Spleen (tissue), 11 donors: ENCODE measurements around the gene USH2A. TPM values are rescaled to one million over a fixed set of nuclear protein-coding genes. Genes with fewer than 3 reads are reported as not detected.

Experiments
- DNase-seq: peaks from one replicate; pipeline ENCODE4 v3.0.0-alpha.2; 2020
- H3K27ac ChIP-seq, 8 donors: fragments of 200-600 bp; sonication (generic) in 7 of 8; 1 replicate in 4 of 8; 2 replicates in 4 of 8; pipeline versions ENCODE4 v1.5.0 to v1.8.0; 2016 to 2021; ENCODE audit warnings: inconsistent platforms in 4 of 8, mild to moderate bottlenecking in 4 of 8, moderate library complexity in 1 of 8
- H3K27me3 ChIP-seq, 7 donors: fragments of 200-600 bp; sonication (generic) in 6 of 7; replicated peaks in 1 of 7; 1 replicate in 4 of 7; 2 replicates in 3 of 7; pipeline versions ENCODE4 v1.5.0 to v1.8.0; 2016 to 2021; ENCODE audit warnings: inconsistent platforms in 3 of 7, mild to moderate bottlenecking in 1 of 7
- H3K36me3 ChIP-seq, 6 donors: fragments of 200-600 bp; sonication (generic) in 5 of 6; 1 replicate in 4 of 6; 2 replicates in 2 of 6; pipeline versions ENCODE4 v1.5.0 to v1.8.0; 2016 to 2021; ENCODE audit warnings: inconsistent platforms in 2 of 6
- H3K4me1 ChIP-seq, 6 donors: fragments of 200-600 bp; sonication (generic) in 5 of 6; 1 replicate in 3 of 6; 2 replicates in 3 of 6; pipeline versions ENCODE4 v1.5.0 to v1.8.0; 2016 to 2021; ENCODE audit warnings: inconsistent platforms in 3 of 6
- H3K4me3 ChIP-seq, 8 donors: fragments of 200-600 bp; sonication (generic) in 7 of 8; 1 replicate in 4 of 8; 2 replicates in 4 of 8; pipeline versions ENCODE4 v1.5.0 to v1.8.0; 2016 to 2021; ENCODE audit warnings: inconsistent platforms in 4 of 8, mild to moderate bottlenecking in 4 of 8, moderate library complexity in 2 of 8
- H3K9me3 ChIP-seq, 8 donors: fragments of 200-600 bp; sonication (generic) in 7 of 8; 1 replicate in 4 of 8; 2 replicates in 4 of 8; pipeline versions ENCODE4 v1.5.0 to v1.8.0; 2016 to 2021; ENCODE audit warnings: inconsistent platforms in 4 of 8
- POLR2A ChIP-seq, 3 donors: fragments of 450-650 bp; IDR thresholded peaks; one replicate each; pipeline ENCODE4 v1.5.1; 2017; ENCODE audit warnings: antibody characterized with exemption in 3 of 3, mild to moderate bottlenecking in 1 of 3
- POLR2AphosphoS5 ChIP-seq, 3 donors: sonication (generic); formaldehyde crosslinking; IDR thresholded peaks; one replicate each; pipeline ENCODE4 v1.5.1; 2017; ENCODE audit warnings: antibody characterized with exemption in 3 of 3
- WGBS, 5 donors: extraction: QIAGEN DNeasy Blood & Tissue Kit in 3 of 5; methylation state at CpG; one replicate each; pipeline versions ENCODE4 v1.1.5 to v1.1.7; 2013 to 2018; 5-methylcytosine and 5-hydroxymethylcytosine counted together
- intact Hi-C: fragments of 100-400 bp; cut with DNase I; formaldehyde crosslinking; loops from one replicate; pipeline ENCODE4 v1.15.0; 2023; ENCODE audit warnings: low total_unique reads
- polyA plus RNA-seq, 3 donors: library from polyadenylated mRNA; stranded (reverse); fragments of 200-250 nt; gene quantifications; one replicate each; pipeline ENCODE4 v1.2.1, GENCODE V29; 2013
- total RNA-seq, 7 donors: library from RNA; depleted of rRNA in 3 of 7; stranded (reverse); fragments of >200 nt in 3 of 7; fragmentation: NEBNext Ultra II Directional in 4 of 7; extraction: Animal tissue kit (Norgen Biotek cat#: 25700) in 4 of 7; gene quantifications; one replicate each; pipeline versions ENCODE4 v1.1.0 to v1.2.1, GENCODE V29; 2016 to 2021
- TF ChIP-seq, protein P1 (sequence below), 11 experiments: fragments of 200-600 bp in 7 of 11; fragments of 450-650 bp in 4 of 11; sonication (generic) in 4 of 11; IDR thresholded peaks in 8 of 11; conservative IDR thresholded peaks in 3 of 11; 1 replicate in 7 of 11; 2 replicates in 4 of 11; pipeline versions ENCODE4 v1.4.0 to v1.8.0; 2016 to 2021; ENCODE audit warnings: antibody characterized with exemption in 11 of 11, inconsistent platforms in 4 of 11, mild to moderate bottlenecking in 1 of 11
- donor health status: healthy with polysubstance abuse.
- donor health status: DM: no; HTN: no; CAD: no; lungs with moderate emphysema.
- donor health status: DM: no; HTN: no; CAD: no.
- donor health status: Bipolar disorder and iron deficiency.
- donor health status: healthy.
- donor health status: DM: no; HTN: no; CAD: no.
- donor health status: DM: yes; HTN: yes; CAD: no.

The USH2A gene
- total and polyA plus RNA-seq, 10 donors, result under 0.01 TPM; not detected in 9

DNA sequence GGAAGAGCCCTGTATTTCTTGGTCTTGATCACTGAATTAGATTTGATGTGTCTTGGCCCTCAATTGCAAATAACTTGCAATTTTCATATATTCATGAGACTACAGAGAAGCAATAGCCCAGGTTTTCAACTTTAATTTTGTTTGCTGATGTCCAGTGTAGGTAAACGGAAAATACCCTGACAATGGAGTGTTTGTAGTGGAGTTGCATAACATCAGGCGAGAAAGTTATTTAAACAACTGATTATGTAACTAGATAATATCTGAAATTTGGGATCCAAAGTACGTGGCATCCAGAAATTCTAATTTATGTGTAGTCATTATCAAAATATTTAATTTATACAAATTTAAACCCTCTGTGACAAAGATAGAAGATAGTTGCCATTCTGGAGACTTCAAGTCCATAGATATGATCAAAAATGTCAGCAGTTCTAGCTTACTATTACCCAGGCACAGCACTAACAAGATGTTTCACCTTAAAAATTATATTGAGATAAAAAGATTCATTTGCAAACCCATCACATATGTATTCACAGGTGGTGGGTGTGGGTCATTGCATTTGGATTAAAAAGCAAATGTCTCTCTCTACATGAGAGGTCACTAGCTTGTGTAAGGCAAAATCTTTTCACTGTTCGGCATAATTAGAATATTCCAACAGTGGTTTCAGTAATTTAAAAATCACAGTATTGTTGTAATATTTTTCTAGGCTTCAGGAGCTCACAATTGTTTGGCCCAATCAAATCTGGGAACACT, 705.4 kb downstream of the USH2A start:
- no peaks in the 10 kb centered on the region for H3K9me3 ChIP-seq
- intact Hi-C loops, result no loop called here
- no peak overlapping the region for H3K27ac ChIP-seq
- TF ChIP-seq, protein P1, sequence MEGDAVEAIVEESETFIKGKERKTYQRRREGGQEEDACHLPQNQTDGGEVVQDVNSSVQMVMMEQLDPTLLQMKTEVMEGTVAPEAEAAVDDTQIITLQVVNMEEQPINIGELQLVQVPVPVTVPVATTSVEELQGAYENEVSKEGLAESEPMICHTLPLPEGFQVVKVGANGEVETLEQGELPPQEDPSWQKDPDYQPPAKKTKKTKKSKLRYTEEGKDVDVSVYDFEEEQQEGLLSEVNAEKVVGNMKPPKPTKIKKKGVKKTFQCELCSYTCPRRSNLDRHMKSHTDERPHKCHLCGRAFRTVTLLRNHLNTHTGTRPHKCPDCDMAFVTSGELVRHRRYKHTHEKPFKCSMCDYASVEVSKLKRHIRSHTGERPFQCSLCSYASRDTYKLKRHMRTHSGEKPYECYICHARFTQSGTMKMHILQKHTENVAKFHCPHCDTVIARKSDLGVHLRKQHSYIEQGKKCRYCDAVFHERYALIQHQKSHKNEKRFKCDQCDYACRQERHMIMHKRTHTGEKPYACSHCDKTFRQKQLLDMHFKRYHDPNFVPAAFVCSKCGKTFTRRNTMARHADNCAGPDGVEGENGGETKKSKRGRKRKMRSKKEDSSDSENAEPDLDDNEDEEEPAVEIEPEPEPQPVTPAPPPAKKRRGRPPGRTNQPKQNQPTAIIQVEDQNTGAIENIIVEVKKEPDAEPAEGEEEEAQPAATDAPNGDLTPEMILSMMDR (IDR thresholded peaks at IDR 0.05 in 8 of 11, conservative IDR thresholded peaks at IDR 0.05 in 3 of 11), result no peak
- no peak for TF ChIP-seq POLR2A (IDR thresholded peaks at IDR 0.05)
- H3K4me3 ChIP-seq, result no peak overlapping the region
- H3K27me3 ChIP-seq, result no peaks in the 10 kb centered on the region
- 72 to 83% (median 79%) methylated on average over 4 of the region's 4 CpGs for WGBS, 5 donors
- H3K36me3 ChIP-seq, result no peaks in the 10 kb centered on the region
- DNase-seq, result no peak
- no peaks in the 10 kb centered on the region for H3K4me1 ChIP-seq

- Histone ChIP-seq H3K4me1 (no peaks in the 10 kb centered on the region), H3K9me3 (no peaks in the 10 kb centered on the region), H3K27me3 (no peaks in the 10 kb centered on the region), H3K27ac (no peak overlapping the region), H3K4me3 (no peak overlapping the region), H3K36me3 (no peaks in the 10 kb centered on the region)
- no peak for DNase-seq
- TF ChIP-seq POLR2A (IDR thresholded peaks at IDR 0.05) (no peak), POLR2AphosphoS5 (IDR thresholded peaks at IDR 0.05) (no peak)
- TF ChIP-seq, protein P1 (IDR thresholded peaks at IDR 0.05 in 8 of 11, conservative IDR thresholded peaks at IDR 0.05 in 3 of 11), result no peak
- WGBS, 5 donors, result 79 to 80% (median 80%) methylated on average over 4 of the region's 4 CpGs
- intact Hi-C loops, result no loop called here
These were observed 712.4 kb downstream of the USH2A start for GRCh38 chr1:215710899-215711225.

GRCh38 chr1:215710036-215710898, 713.0 kb downstream of the USH2A start:
- Histone ChIP-seq H3K36me3 (no peaks in the 10 kb centered on the region), H3K4me3 (no peak overlapping the region), H3K27ac (no peak overlapping the region), H3K27me3 (no peaks in the 10 kb centered on the region), H3K4me1 (no peaks in the 10 kb centered on the region), H3K9me3 (no peaks in the 10 kb centered on the region)
- WGBS, 5 donors, result 28 to 35% (median 31%) methylated on average over 8 of the region's 8 CpGs
- no peak for TF ChIP-seq POLR2AphosphoS5 (IDR thresholded peaks at IDR 0.05)
- TF ChIP-seq, protein P1 (IDR thresholded peaks at IDR 0.05 in 8 of 11, conservative IDR thresholded peaks at IDR 0.05 in 3 of 11), result peak in 5 of 11 experiments; percentile 13 to 44 (median 29)
- intact Hi-C loops, result no loop called here
- DNase-seq, result no peak
